GM03348 (cell line): Measurements from ENCODE around the gene TTYH1.
"Not testable (repeated sequence)": the region's sequence is repeated elsewhere in the genome, so short reads cannot be mapped to it uniquely, and the experiment has no call there.

Experiments used
- DNase-seq: peaks from one replicate; pipeline ENCODE4 v3.0.0; 2012; ENCODE audit warnings: low spot score

TTYH1 gene

DNA sequence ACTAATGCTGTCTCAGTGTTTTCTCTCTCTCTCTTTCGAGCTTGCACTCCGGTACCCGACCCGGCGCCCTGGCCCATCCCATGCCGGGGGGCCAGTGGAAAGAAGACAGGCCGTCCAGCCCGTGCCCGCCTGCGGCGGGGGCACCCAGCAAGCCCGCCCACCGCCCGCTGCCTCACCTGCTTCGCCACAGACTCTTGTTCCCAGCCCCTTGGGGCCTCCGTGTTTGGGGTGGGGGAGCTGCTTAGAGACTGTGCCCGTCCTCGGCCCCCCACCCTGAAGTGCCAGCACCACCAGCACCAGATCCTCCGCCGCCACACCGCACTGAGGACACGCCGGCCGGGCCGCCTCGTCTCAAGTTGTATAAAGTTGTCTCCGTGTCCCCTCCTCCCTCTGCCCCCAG is 45.9 kb downstream of the TTYH1 start:
- DNase-seq = no peak

DNA sequence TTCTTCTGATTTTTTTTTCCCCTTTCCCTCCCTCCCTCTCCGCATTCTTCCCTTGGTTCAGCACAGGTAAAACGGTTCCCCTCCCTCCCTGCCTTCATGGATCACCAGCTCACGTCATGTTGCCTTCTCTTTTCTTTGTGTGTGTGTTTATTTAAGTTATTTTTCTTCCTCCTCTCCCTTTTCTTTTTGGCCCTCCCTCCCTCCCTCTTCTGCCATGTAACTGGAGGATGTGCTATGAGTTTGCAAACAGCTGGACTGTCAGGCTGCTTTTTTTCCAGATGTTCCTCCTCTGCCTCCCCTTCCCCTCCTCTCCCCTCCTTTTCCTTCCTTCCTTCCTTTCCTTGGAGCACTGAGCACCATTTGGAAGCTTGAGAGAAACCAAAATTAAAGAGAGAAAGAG is 46.3 kb downstream of the TTYH1 start:
- no peak for DNase-seq

GRCh38 chr19:54462047-54462654 is 46.9 kb downstream of the TTYH1 start:
- no peak for DNase-seq

- peak; percentile 75 for DNase-seq
These were observed 47.6 kb downstream of the TTYH1 start for GRCh38 chr19:54462655-54463530.

DNA sequence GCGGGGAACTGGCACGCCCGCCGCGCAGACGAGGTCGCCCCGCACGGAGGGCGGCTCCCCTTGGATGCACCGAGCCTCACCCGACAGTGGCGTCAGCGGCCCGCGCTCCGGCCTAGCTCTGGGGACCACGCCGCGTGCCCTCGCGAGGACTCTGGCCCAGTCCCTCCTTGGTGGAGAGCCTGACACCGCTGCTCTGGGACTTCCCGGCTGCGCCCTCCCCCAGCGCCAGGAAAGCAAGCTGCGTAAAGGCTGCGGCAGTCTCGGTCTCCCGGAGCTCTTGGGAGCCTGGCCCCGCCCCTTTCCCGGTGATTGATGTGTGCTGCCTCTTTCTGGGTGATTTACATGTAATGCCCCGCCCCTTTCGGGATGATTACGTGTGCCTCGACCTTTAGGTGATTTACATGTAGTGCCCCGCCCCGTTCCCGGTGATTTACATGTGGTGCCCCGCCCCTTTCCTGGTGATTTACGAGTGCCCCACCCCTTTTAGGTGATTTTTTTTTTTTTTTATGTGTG is 48.3 kb downstream of the TTYH1 start, which contains the start of gene LENG9:
TSS of gene LENG9 (minus strand) at position 248 of the 513 bp plus-strand sequence. CDS start 252 bp downstream, outside the sequence.
- DNase-seq = peak; percentile 91

DNA sequence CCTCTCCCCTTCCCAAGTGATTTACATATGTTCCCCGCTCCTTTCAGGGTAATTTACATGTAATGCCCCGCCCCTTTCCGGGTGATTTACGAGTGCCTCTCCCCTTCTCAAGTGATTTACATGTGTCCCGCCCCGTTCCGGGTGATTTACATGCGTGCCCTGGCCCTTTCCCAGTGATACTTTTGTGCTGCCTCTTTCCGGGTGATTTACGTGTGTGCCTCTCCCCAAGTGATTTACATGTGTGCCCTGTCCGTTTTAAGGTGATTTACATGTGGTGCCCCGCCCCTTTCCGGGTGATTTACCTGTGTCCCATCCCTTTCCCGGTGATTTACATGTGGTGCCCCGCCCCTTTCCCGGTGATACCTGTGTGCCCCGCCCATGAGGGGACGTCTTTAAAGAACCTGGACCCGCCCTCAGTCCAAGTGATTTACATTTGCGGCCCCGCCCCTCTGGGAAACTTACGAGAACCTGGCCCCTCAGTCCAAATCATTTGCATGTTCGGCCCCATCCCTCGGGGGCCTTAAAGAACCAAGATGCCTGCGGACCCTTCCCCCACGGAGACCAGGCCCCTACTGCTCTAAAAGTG is 48.9 kb downstream of the TTYH1 start:
- DNase-seq = peak; percentile 42

DNA sequence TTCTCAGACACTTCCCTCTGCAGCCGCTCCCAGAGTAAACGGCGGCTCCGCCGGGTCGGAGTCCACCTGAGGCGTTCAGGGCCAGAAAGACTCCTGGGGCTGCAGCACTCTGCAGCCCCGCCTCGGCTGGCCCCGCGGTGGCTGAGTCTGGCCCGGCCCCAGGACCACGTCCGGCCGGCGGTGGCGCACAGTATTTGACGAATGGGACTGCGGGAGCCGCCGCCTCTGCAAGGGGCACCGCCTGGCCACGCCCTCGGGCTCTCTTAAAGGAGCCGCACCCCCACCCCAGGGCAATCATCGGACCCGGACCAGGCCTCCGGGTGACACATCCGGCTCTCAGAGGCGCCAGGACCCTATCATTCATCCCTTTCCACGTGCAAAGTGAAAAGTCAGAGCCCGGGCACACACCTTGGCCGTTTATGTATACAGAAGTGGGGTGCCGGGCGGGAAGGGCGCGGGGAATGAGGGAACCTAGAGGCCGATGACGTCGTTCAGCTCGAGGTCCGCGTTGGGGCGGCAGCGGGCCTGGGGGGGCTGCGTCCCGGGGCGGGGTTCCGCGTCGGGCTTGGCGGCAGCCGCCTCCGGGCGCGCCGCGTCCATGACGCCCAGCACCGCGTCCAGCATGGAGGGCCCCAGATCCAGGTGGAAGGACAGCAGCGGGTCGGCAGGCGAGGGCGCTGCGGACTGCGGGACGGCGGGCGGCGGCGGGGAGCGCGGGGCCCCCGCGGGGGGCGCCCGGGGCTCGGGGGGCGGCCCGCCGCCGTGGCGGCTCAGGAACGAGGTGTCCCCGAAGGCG is 49.6 kb downstream of the TTYH1 start:
- DNase-seq = peak; percentile 91

- no peak for DNase-seq
These were observed 50.3 kb downstream of the TTYH1 start for GRCh38 chr19:54465426-54466109.

GRCh38 chr19:54466110-54466480 is 50.8 kb downstream of the TTYH1 start:
- not testable (repeated sequence) for DNase-seq

GRCh38 chr19:54469496-54469934 is 54.3 kb downstream of the TTYH1 start:
- DNase-seq = no peak

DNA sequence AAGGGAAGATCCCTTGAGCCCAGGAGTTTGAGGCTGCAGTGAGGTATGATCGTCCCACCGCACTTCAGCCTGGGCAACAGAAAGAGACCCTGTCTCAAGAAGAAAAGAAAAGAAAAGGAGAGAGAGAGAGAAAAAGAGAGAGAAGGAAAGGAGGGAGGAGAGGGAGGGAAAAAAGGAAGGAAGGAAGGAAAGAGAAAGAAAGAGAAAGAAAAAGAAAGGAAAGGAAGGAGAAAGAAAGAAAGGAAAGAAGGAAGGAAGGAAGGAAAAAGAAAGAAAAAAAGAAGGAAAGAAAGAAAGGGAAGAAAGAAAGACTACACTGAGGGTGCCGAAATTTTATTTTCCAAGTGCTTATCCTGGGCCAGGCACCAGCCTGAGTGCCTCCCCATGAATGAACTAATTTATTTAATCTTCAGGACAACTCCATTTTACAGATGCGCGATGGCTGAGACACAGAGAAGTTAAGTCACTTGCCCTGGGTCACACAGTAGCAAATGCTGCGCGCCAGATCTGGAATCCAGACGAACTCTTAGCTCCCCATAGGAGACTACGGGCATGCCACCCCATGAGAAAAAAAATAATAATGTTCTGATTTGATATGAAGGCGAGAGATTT is 55.1 kb downstream of the TTYH1 start:
- no peak for DNase-seq

DNA sequence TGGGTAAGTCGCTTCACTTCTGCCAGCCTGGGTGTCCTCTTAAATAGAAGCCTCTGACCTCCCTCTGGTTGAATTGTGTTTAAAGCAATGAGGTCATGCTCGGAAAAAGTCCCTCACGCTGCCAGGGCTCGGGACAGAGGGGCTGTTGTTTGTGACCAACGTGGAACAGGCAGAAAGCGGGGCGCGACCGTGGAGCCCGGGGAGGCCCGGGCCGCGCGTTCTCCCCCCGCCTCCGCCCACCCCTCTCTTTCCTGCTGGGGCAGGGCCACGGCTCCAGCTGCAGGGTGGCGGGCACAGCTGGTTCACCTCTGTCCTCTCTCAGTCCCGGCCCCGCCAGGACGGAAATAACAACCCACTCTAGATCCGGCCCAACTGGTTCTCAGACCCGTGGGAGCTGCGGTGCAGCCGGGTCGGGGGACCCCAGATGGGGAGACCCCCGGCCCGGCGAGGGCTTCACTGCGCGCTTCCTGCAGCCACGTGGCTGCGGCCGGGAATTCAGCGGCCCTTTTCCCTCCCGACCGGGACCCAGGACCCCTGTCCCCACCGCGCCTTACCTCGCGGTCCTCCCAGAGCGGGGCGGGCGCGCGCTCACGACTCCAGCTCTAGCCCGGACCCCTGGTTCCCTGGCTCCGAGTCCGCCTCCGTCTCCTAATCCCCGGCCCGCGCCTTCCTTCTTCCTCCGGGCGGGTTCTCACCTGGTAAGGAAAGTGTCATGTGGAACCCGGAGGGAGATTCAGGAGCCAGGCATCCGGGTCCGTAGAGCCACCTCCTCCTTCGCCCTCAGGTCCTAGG is 55.9 kb downstream of the TTYH1 start:
- DNase-seq = peak; percentile 40

- peak; percentile 97 for DNase-seq
These were observed 58.0 kb downstream of the TTYH1 start, which contains the start of gene CDC42EP5 for GRCh38 chr19:54473071-54473891. CDC42EP5 (minus strand) TSS chr19:54473296; CDS start chr19:54465547, 7,749 bp downstream.

DNA sequence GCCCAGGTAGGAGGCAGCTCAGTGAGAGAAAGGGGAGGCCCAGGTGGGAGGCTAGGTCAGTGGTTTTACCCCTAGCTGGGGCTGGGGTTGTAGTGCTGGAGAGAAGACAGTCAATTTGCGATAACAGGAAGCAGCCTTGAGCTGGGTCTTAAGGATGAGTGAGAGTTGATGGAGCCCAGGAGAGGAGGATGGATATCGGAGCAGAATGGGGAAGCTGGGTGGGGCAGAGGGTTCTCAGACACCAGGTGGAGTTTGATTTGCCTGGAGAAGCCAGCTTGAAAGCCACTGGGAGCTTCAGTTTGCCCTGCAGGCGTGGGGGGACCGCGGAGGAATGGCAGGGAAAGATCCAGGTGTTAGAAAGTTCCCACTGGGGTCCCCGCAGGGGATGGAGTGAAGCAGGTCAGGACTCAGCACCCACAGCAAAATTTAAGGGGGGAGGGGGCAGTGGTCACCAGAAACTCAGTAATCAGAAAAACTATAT is 58.7 kb downstream of the TTYH1 start:
- DNase-seq = no peak

- DNase-seq = no peak
These were observed 60.4 kb downstream of the TTYH1 start for GRCh38 chr19:54475706-54476105.

DNA sequence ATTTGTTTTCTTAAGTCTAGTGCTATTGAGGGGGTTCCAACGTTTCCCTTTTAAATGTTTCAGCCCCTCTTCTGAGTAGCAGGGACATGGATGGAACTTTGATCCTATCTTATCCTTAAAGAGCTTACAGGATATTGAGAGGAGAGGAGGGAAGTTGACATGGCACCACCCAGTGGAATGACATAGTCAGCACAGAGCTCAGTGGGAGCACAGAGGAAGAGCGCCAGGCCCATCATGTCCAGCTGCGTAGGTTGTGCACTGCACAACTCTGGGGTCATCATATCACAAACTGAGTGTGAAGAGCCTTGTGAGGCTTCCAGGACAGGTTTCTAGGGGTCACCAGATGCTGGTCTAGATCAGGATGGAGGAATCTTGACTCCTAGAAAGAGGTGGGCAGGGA is 62.4 kb downstream of the TTYH1 start:
- no peak for DNase-seq

- DNase-seq = peak; percentile 62
These were observed 63.5 kb downstream of the TTYH1 start for GRCh38 chr19:54478677-54479266.

DNA sequence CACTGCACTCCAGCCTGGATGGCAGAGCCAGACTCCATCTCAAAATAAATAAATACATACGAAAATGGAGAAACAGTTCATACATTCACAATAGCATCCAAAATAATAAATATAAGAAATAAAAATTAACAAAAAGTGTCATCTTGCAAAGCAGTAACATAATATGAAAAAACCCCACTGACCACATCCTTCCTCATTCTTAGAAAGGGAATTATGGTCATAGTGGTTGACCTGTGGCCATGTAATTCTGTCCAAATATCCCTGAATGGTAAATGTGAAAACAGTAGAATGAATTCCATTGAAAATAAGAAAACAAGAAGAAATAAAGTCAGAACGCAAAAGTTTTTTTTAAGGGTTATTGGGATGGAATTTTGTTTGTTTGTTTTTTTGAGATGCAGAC is 64.8 kb downstream of the TTYH1 start:
- no peak for DNase-seq
